SK-N-SH treated with all-trans-retinoic acid at 6 μM for 48 hours (cell line): ENCODE measurements around the gene CPSF4.

Source experiments
- ATAC-seq: fragments of 200-7000 bp; cut with Tn5 transposase; 3 replicates; pipeline ENCODE4 v1.9.1; 2020; ENCODE audit warnings: mild to moderate bottlenecking, moderate library complexity
- ARNTL ChIP-seq: fragments of 450-650 bp; formaldehyde crosslinking; IDR thresholded peaks from 2 replicates; pipeline ENCODE4 v1.5.0; 2020; ENCODE audit warnings: low read depth, mild to moderate bottlenecking, moderate library complexity, borderline replicate concordance
- BACH2 ChIP-seq: fragments of 250-450 bp; sonication (Bioruptor Pico); IDR thresholded peaks from 2 replicates; pipeline ENCODE4 v1.9.0; 2021; ENCODE audit warnings: mild to moderate bottlenecking, borderline replicate concordance
- CREB5 ChIP-seq: fragments of 250-450 bp; sonication (Bioruptor Pico); IDR thresholded peaks from 2 replicates; pipeline ENCODE4 v1.5.1; 2020; ENCODE audit warnings: low read depth, mild to moderate bottlenecking, moderate library complexity
- CSRNP3 ChIP-seq: fragments of 250-450 bp; sonication (Bioruptor Pico); IDR thresholded peaks from 2 replicates; pipeline ENCODE4 v1.5.1; 2021; ENCODE audit warnings: mild to moderate bottlenecking, moderate library complexity
- ESRRG ChIP-seq: fragments of 250-450 bp; sonication (Bioruptor Pico); IDR thresholded peaks from 2 replicates; pipeline ENCODE4 v1.6.1; 2021; ENCODE audit warnings: mild to moderate bottlenecking
- GLIS3 ChIP-seq: fragments of 250-450 bp; sonication (Bioruptor Pico); IDR thresholded peaks from 2 replicates; pipeline ENCODE4 v1.5.0; 2020; ENCODE audit warnings: mild to moderate bottlenecking, moderate library complexity
- ISL1 ChIP-seq: fragments of 250-450 bp; sonication (Bioruptor Pico); IDR thresholded peaks from 2 replicates; pipeline ENCODE4 v2.1.2; 2022; ENCODE audit warnings: mild to moderate bottlenecking, moderate library complexity
- OSR1 ChIP-seq: fragments of 250-450 bp; sonication (Bioruptor Pico); IDR thresholded peaks from 2 replicates; pipeline ENCODE4 v1.8.0; 2022; ENCODE audit warnings: moderate library complexity, mild to moderate bottlenecking, inconsistent platforms
- PATZ1 ChIP-seq: fragments of 250-450 bp; sonication (Bioruptor Pico); IDR thresholded peaks from 2 replicates; pipeline ENCODE4 v1.8.0; 2020; ENCODE audit warnings: mild to moderate bottlenecking, moderate library complexity, borderline replicate concordance
- POU6F1 ChIP-seq: fragments of 250-450 bp; sonication (Bioruptor Pico); IDR thresholded peaks from 2 replicates; pipeline ENCODE4 v1.8.0; 2021; ENCODE audit warnings: low read depth, mild to moderate bottlenecking, moderate library complexity, borderline replicate concordance
- PPARA ChIP-seq: fragments of 250-450 bp; sonication (Bioruptor Pico); IDR thresholded peaks from 2 replicates; pipeline ENCODE4 v1.5.0; 2020; ENCODE audit warnings: mild to moderate bottlenecking, borderline replicate concordance
- RARB ChIP-seq: fragments of 250-450 bp; sonication (Bioruptor Pico); IDR thresholded peaks from 2 replicates; pipeline ENCODE4 v1.8.0; 2021; ENCODE audit warnings: mild to moderate bottlenecking, moderate library complexity
- SNAI2 ChIP-seq: fragments of 250-450 bp; sonication (Bioruptor Pico); IDR thresholded peaks from 2 replicates; pipeline ENCODE4 v1.5.0; 2020; ENCODE audit warnings: mild to moderate bottlenecking, moderate library complexity
- TCF4 ChIP-seq: fragments of 250-450 bp; sonication (Bioruptor Pico); IDR thresholded peaks from 2 replicates; pipeline ENCODE4 v1.8.0; 2021; ENCODE audit warnings: mild to moderate bottlenecking, moderate library complexity, borderline replicate concordance
- TOX ChIP-seq: fragments of 250-450 bp; sonication (Bioruptor Pico); IDR thresholded peaks from 2 replicates; pipeline ENCODE4 v1.8.0; 2021; ENCODE audit warnings: mild to moderate bottlenecking, moderate library complexity, borderline replicate concordance
- TSHZ2 ChIP-seq: fragments of 250-450 bp; sonication (Bioruptor Pico); IDR thresholded peaks from 2 replicates; pipeline ENCODE4 v1.5.0; 2020; ENCODE audit warnings: mild to moderate bottlenecking, moderate library complexity
- ZC3H10 ChIP-seq: fragments of 250-450 bp; sonication (Bioruptor Pico); IDR thresholded peaks from 2 replicates; pipeline ENCODE4 v1.5.1; 2021; ENCODE audit warnings: mild to moderate bottlenecking, moderate library complexity
- ZFP3 ChIP-seq: fragments of 250-450 bp; sonication (Bioruptor Pico); IDR thresholded peaks from 2 replicates; pipeline ENCODE4 v1.5.0; 2020; ENCODE audit warnings: mild to moderate bottlenecking, moderate library complexity
- ZFP30 ChIP-seq: fragments of 450-650 bp; formaldehyde crosslinking; IDR thresholded peaks from 2 replicates; pipeline ENCODE4 v1.5.0; 2022; ENCODE audit warnings: mild to moderate bottlenecking, moderate library complexity
- ZNF565 ChIP-seq: fragments of 450-650 bp; formaldehyde crosslinking; conservative IDR thresholded peaks from 2 replicates; pipeline ENCODE4 v1.5.0; 2020; ENCODE audit warnings: low read depth, mild to moderate bottlenecking, moderate library complexity
- ZNF70 ChIP-seq: fragments of 450-650 bp; formaldehyde crosslinking; IDR thresholded peaks from 2 replicates; pipeline ENCODE4 v1.5.0; 2020; ENCODE audit warnings: mild to moderate bottlenecking, moderate library complexity
- ZNF8 ChIP-seq: fragments of 450-650 bp; formaldehyde crosslinking; IDR thresholded peaks from 2 replicates; pipeline ENCODE4 v1.5.0; 2020; ENCODE audit warnings: mild to moderate bottlenecking, moderate library complexity

Gene CPSF4

GRCh38 chr7:99478464-99479440, 40.0 kb downstream of the CPSF4 start:
- ATAC-seq, result no peak; the same call in 2 of the 3 replicates
- no peak for TF ChIP-seq TCF4 (CRISPR knock-in tag)
- no peak for TF ChIP-seq ZFP30
- no peak for TF ChIP-seq PPARA (CRISPR knock-in tag)
- no peak for TF ChIP-seq ZFP3 (CRISPR knock-in tag)
- no peak for TF ChIP-seq OSR1 (CRISPR knock-in tag)
- TF ChIP-seq ISL1 (CRISPR knock-in tag), result no peak

GRCh38 chr7:99485094-99485493, 46.4 kb downstream of the CPSF4 start:
- TF ChIP-seq ZC3H10 (CRISPR knock-in tag) (no peak), ZNF8 (CRISPR knock-in tag) (no peak), ZFP3 (CRISPR knock-in tag) (no peak), PATZ1 (CRISPR knock-in tag) (no peak), TOX (CRISPR knock-in tag) (no peak), PPARA (CRISPR knock-in tag) (no peak), POU6F1 (CRISPR knock-in tag) (no peak), RARB (CRISPR knock-in tag) (no peak), ARNTL (CRISPR knock-in tag) (no peak), ISL1 (CRISPR knock-in tag) (no peak), TSHZ2 (CRISPR knock-in tag) (no peak), GLIS3 (CRISPR knock-in tag) (no peak), SNAI2 (CRISPR knock-in tag) (no peak), CREB5 (CRISPR knock-in tag) (no peak), BACH2 (CRISPR knock-in tag) (no peak), ZNF70 (CRISPR knock-in tag) (no peak), TCF4 (CRISPR knock-in tag) (no peak), ESRRG (CRISPR knock-in tag) (no peak)
- ATAC-seq, result no peak

- ATAC-seq, result peak; percentile 32
- TF ChIP-seq ZNF565 (CRISPR knock-in tag), result no peak
- TF ChIP-seq CREB5 (CRISPR knock-in tag), result no peak
- no peak for TF ChIP-seq ZNF70 (CRISPR knock-in tag)
- TF ChIP-seq ZNF8 (CRISPR knock-in tag), result no peak
- no peak for TF ChIP-seq TOX (CRISPR knock-in tag)
- no peak for TF ChIP-seq GLIS3 (CRISPR knock-in tag)
- TF ChIP-seq PATZ1 (CRISPR knock-in tag), result no peak
- no peak for TF ChIP-seq ISL1 (CRISPR knock-in tag)
- no peak for TF ChIP-seq ZFP30
- TF ChIP-seq ESRRG (CRISPR knock-in tag), result no peak
- TF ChIP-seq TCF4 (CRISPR knock-in tag), result no peak
- no peak for TF ChIP-seq CSRNP3
- no peak for TF ChIP-seq RARB (CRISPR knock-in tag)
- no peak for TF ChIP-seq SNAI2 (CRISPR knock-in tag)
- TF ChIP-seq ARNTL (CRISPR knock-in tag), result no peak
Observed at GRCh38 chr7:99489235-99489634, 50.5 kb downstream of the CPSF4 start.
